ENCODE data around the gene ZFP36L2.

DNA sequence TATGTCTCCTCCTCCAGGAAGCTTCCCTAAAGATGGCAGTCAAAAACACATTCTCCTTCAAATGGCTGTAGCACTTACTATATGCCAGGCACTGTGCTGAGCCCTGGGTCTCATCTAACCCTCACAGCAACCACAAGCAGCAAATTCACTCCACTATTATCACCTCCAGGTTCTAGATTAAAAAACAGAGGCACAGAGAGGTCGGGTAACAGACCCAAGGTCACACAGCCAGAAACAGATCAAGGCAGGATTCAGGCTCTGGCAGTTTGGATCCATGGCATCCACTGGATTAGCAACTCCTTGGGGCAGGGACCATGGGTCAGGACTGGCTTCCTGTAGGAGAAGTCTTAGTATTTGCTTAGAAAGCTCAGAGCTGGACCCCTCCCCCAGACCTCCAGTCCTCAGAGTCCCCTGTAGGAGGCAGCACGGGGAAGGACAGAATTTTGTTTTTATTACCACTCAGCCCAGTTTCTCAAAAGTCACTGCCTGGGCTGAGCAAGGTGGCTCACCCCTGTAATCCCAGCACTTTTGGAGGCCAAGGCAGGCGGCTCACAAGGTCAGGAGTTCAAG lies 34.4 kb downstream of the ZFP36L2 start:
- TF ChIP-seq, protein P1, sequence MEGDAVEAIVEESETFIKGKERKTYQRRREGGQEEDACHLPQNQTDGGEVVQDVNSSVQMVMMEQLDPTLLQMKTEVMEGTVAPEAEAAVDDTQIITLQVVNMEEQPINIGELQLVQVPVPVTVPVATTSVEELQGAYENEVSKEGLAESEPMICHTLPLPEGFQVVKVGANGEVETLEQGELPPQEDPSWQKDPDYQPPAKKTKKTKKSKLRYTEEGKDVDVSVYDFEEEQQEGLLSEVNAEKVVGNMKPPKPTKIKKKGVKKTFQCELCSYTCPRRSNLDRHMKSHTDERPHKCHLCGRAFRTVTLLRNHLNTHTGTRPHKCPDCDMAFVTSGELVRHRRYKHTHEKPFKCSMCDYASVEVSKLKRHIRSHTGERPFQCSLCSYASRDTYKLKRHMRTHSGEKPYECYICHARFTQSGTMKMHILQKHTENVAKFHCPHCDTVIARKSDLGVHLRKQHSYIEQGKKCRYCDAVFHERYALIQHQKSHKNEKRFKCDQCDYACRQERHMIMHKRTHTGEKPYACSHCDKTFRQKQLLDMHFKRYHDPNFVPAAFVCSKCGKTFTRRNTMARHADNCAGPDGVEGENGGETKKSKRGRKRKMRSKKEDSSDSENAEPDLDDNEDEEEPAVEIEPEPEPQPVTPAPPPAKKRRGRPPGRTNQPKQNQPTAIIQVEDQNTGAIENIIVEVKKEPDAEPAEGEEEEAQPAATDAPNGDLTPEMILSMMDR (IDR thresholded peaks at IDR 0.05), result peak in 3 of 5 experiments; percentile 5 to 14 (median 8)
- TF ChIP-seq POLR2AphosphoS5 (IDR thresholded peaks at IDR 0.05) (no peak), POLR2A (IDR thresholded peaks at IDR 0.05) (no peak)

Data from transverse colon (tissue), 4 donors.